IMR-90 (cell line): ENCODE measurements around the gene BTD. TPM values are rescaled to one million over a fixed set of nuclear protein-coding genes. Genes with fewer than 3 reads are reported as not detected.

Experiments used
- ATAC-seq: fragments of 200-7000 bp; cut with Tn5 transposase; 2 replicates; pipeline ENCODE4 v1.9.1; 2020; ENCODE audit warnings: low read depth, mild to moderate bottlenecking, moderate library complexity
- BruUV-seq: library from RNA; stranded (reverse); fragments of 400-500 nt; replicated peaks from 2 replicates; lab custom pipeline; 2021; lab: Mats Ljungman, UMichigan
- CTCF ChIA-PET: fragments of 300-600 bp; formaldehyde crosslinking; extraction: SDS; loops from one replicate; lab custom pipeline; 2021; ENCODE audit warnings: antibody characterized with exemption; lab: Yijun Ruan, JAX
- POLR2A ChIA-PET: fragments of 300-600 bp; sonication (Branson Sonifier 250); formaldehyde crosslinking; loops from one replicate; lab custom pipeline; 2022; ENCODE audit warnings: antibody characterized with exemption; ENCODE audit not compliant: unreplicated experiment; lab: Charles Lee
- DNase-seq: peaks from one replicate; pipeline ENCODE4 v3.0.0; 2013
- H2AFZ ChIP-seq: replicated peaks from 2 replicates; pipeline ENCODE3; 2013; ENCODE audit warnings: low read length, mild to moderate bottlenecking; ENCODE audit not compliant: poor library complexity
- H2AK5ac ChIP-seq: 2 replicates; pipeline ENCODE4 v1.6.1; 2013; ENCODE audit warnings: low read depth, low read length, inconsistent platforms
- H2AK9ac ChIP-seq: replicated peaks from 2 replicates; pipeline ENCODE3; 2013; ENCODE audit warnings: mild to moderate bottlenecking, low read depth, low read length, moderate library complexity; ENCODE audit not compliant: poor library complexity
- H2BK120ac ChIP-seq: 2 replicates; pipeline ENCODE4 v1.6.1; 2013; ENCODE audit warnings: low read depth, low read length, inconsistent platforms
- H2BK15ac ChIP-seq: 3 replicates; pipeline ENCODE4 v1.6.1; 2013; ENCODE audit warnings: low read depth, low read length, inconsistent platforms
- H2BK20ac ChIP-seq: 2 replicates; pipeline ENCODE4 v1.6.1; 2013; ENCODE audit warnings: low read depth, mild to moderate bottlenecking, inconsistent platforms, low read length, moderate library complexity
- H2BK5ac ChIP-seq: 2 replicates; pipeline ENCODE4 v1.6.1; 2013; ENCODE audit warnings: mild to moderate bottlenecking, low read depth, low read length, inconsistent platforms; ENCODE audit not compliant: poor library complexity, severe bottlenecking
- H3K14ac ChIP-seq: replicated peaks from 2 replicates; pipeline ENCODE4 v1.6.1; 2013; ENCODE audit warnings: low read depth, low read length, inconsistent platforms
- H3K18ac ChIP-seq: 2 replicates; pipeline ENCODE4 v1.6.1; 2013; ENCODE audit warnings: low read depth, low read length, control low read depth
- H3K23ac ChIP-seq: 2 replicates; pipeline ENCODE4 v1.6.1; 2013; ENCODE audit warnings: low read depth, low read length, inconsistent platforms
- H3K27ac ChIP-seq: 2 replicates; pipeline ENCODE4 v1.5.1; 2013; ENCODE audit warnings: mild to moderate bottlenecking, control low read depth, low read length; ENCODE audit not compliant: insufficient read depth
- H3K27me3 ChIP-seq: 2 replicates; pipeline ENCODE4 v1.6.1; 2013; ENCODE audit warnings: low read length; ENCODE audit not compliant: control insufficient read depth, insufficient read depth
- H3K36me3 ChIP-seq: 2 replicates; pipeline ENCODE4 v1.6.1; 2013; ENCODE audit warnings: low read length, mixed read lengths; ENCODE audit not compliant: control insufficient read depth, insufficient read depth
- H3K4ac ChIP-seq: 2 replicates; pipeline ENCODE4 v1.6.1; 2013; ENCODE audit warnings: low read depth, low read length, inconsistent platforms
- H3K4me1 ChIP-seq: 2 replicates; pipeline ENCODE4 v1.6.1; 2013; ENCODE audit warnings: low read length, mixed read lengths; ENCODE audit not compliant: control insufficient read depth, insufficient read depth
- H3K4me2 ChIP-seq: 2 replicates; pipeline ENCODE4 v1.6.1; 2013; ENCODE audit warnings: low read depth, mild to moderate bottlenecking, control low read depth, low read length, moderate library complexity
- H3K4me3 ChIP-seq: 2 replicates; pipeline ENCODE4 v1.5.1; 2013; ENCODE audit warnings: low read depth, mild to moderate bottlenecking, control low read depth, low read length, moderate library complexity; ENCODE audit not compliant: insufficient read depth
- H3K56ac ChIP-seq: 2 replicates; pipeline ENCODE4 v1.6.1; 2013; ENCODE audit warnings: low read length, inconsistent platforms; ENCODE audit not compliant: insufficient read depth; ENCODE audit errors: extremely low read depth
- H3K79me1 ChIP-seq, 2 experiments: 2 replicates each; pipeline ENCODE4 v1.6.1; 2013; ENCODE audit warnings: low read length in 2 of 2, inconsistent platforms in 1 of 2, low read depth in 1 of 2
- H3K9ac ChIP-seq: 2 replicates; pipeline ENCODE4 v1.6.1; 2013; ENCODE audit warnings: low read depth, low read length, control low read depth
- H3K9me1 ChIP-seq: 2 replicates; pipeline ENCODE4 v1.6.1; 2013; ENCODE audit warnings: low read length, inconsistent platforms; ENCODE audit not compliant: insufficient read depth
- H3K9me3 ChIP-seq: 2 replicates; pipeline ENCODE4 v1.6.1; 2013; ENCODE audit warnings: low read length; ENCODE audit not compliant: control insufficient read depth, insufficient read depth
- H4K20me1 ChIP-seq: 2 replicates; pipeline ENCODE4 v1.6.1; 2013; ENCODE audit warnings: low read length, inconsistent platforms; ENCODE audit not compliant: insufficient read depth
- H4K5ac ChIP-seq: 2 replicates; pipeline ENCODE4 v1.6.1; 2013; ENCODE audit warnings: mild to moderate bottlenecking, low read depth, low read length, control low read depth
- H4K8ac ChIP-seq, 2 experiments: 2 replicates each; pipeline ENCODE4 v1.6.1; 2013; ENCODE audit warnings: low read depth in 2 of 2, low read length in 2 of 2, control low read depth in 1 of 2, inconsistent platforms in 1 of 2
- H4K91ac ChIP-seq: 2 replicates; pipeline ENCODE4 v1.6.1; 2013; ENCODE audit warnings: low read depth, low read length, inconsistent platforms; ENCODE audit not compliant: insufficient read depth
- MAFK ChIP-seq: IDR thresholded peaks from 2 replicates; pipeline ENCODE4 v1.6.1; 2012; ENCODE audit warnings: low read depth, low read length, improper control_type of control experiment
- WGBS, 2 experiments: methylation state at CpG; one replicate each; pipeline versions ENCODE4 v1.1.5 to v1.1.7; 2013; ENCODE audit warnings: missing lambda C conversion rate in 2 of 2; ENCODE audit not compliant: insufficient read length in 1 of 2; ENCODE audit errors: extremely low coverage in 2 of 2; 5-methylcytosine and 5-hydroxymethylcytosine counted together
- dilution Hi-C: fragments of 300-500 bp; cut with HindIII; formaldehyde crosslinking; loops from one replicate; pipeline ENCODE4 v1.14.3; 2018; ENCODE audit warnings: low sequenced_read_pairs; ENCODE audit not compliant: unreplicated experiment
- in situ Hi-C: fragments of 300-500 bp; cut with MboI; formaldehyde crosslinking; loops from 3 replicates; pipeline ENCODE4 v1.14.3; 2019; ENCODE audit warnings: low sequenced_read_pairs, inconsistent platforms, mixed read lengths
- intact Hi-C: fragments of 100-400 bp; cut with micrococcal nuclease; formaldehyde crosslinking; loops from 2 replicates; pipeline ENCODE4 v1.10.0; 2022
- polyA plus RNA-seq, 3 experiments: library from polyadenylated mRNA; depleted of rRNA; stranded (reverse); fragments of >200 nt; gene quantifications; 2 replicates each; pipeline ENCODE4 v1.2.3, GENCODE V29; 2012; ENCODE audit warnings: low replicate concordance in 1 of 3
- total RNA-seq: library from RNA; depleted of rRNA; stranded (reverse); fragments of >200 nt; gene quantifications from 2 replicates; pipeline ENCODE4 v1.2.3, GENCODE V29; 2012

Gene BTD
- total and polyA plus RNA-seq, 2 of the 4 experiments (the other 2 are of a cell fraction): 14.8 to 21.1 TPM

- CTCF ChIA-PET: no interaction called here
- H3K9me3 ChIP-seq: no peaks in the 10 kb centered on the region
- in situ Hi-C loops: no loop called here
- peaks cover 17% of the 10 kb centered on the region for H3K36me3 ChIP-seq
- dilution Hi-C loops: no loop called here
- DNase-seq: no peak
- no peak overlapping the region for H4K91ac ChIP-seq
- no peak overlapping the region for H3K4me3 ChIP-seq
- no peak overlapping the region for H2AK9ac ChIP-seq
- WGBS, 2 experiments: no CpG with 5 or more reads among the region's 3 CpGs
- H4K20me1 ChIP-seq: no peaks in the 10 kb centered on the region
- no peaks in the 10 kb centered on the region for H3K79me1 ChIP-seq
- no peak overlapping the region for H3K56ac ChIP-seq
- POLR2A ChIA-PET: no interaction called here
- H3K4ac ChIP-seq: no peak overlapping the region
- no peak overlapping the region for H3K23ac ChIP-seq
- H2BK15ac ChIP-seq: no peak overlapping the region
- no peak overlapping the region for H2BK20ac ChIP-seq
- no peak overlapping the region for H2AFZ ChIP-seq
- intact Hi-C loops: no loop called here
- no peak overlapping the region for H3K18ac ChIP-seq
- no peaks in the 10 kb centered on the region for H3K9me1 ChIP-seq
- H3K27me3 ChIP-seq: no peaks in the 10 kb centered on the region
- H4K8ac ChIP-seq: no peak overlapping the region
- H4K5ac ChIP-seq: no peak overlapping the region
- H2AK5ac ChIP-seq: no peak overlapping the region
- no peak overlapping the region for H3K4me2 ChIP-seq
- no peak for TF ChIP-seq MAFK
- no peak for ATAC-seq
- no TSS peak for BruUV-seq
- H2BK5ac ChIP-seq: no peak overlapping the region
- H3K9ac ChIP-seq: no peak overlapping the region
- no peaks in the 10 kb centered on the region for H3K4me1 ChIP-seq
- no peak overlapping the region for H3K14ac ChIP-seq
- H3K27ac ChIP-seq: no peak overlapping the region
- H2BK120ac ChIP-seq: no peak overlapping the region
Observed at GRCh38 chr3:15591242-15591641, 10.3 kb upstream of the BTD start.
